ENCODE results near the gene HOXA4.

Gene HOXA4

GRCh38 chr7:27169658-27170425, 39.3 kb upstream of the HOXA4 start:
- peak; percentile 56 for DNase-seq

DNA sequence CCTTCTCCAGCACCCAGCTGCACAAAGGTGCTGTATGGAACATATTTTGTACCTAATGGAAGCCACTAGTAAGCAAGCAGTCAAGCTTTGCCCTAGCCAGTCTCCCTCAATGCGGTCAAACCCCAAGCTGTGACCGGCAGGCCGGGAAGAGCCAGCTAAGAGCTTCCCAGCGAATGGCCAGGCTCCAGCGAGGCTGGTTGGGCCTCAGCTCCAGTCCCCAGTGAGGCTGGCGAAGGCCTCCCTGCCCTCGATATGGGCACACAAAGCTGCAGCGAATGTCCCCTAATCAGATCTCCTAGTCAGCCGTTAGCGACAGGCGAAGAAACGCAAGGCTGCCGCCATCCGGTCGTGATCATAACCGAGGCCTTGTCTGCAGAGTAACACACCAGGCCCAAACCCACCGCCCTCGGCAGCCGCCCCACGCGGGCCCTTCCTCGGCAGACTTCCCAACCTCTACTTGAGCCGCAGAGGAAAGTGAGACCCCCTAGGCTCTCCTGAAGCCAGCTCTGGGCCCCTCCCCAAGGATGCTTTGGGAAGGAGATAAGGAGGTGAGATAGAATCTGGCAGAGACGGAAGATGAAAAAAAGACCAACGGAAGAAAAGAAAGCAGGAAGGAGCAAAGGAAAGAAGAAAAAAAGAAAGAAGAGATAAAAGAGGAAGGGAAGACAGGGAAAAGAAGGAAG, 37.8 kb upstream of the HOXA4 start:
- peak; percentile 70 for DNase-seq

DNA sequence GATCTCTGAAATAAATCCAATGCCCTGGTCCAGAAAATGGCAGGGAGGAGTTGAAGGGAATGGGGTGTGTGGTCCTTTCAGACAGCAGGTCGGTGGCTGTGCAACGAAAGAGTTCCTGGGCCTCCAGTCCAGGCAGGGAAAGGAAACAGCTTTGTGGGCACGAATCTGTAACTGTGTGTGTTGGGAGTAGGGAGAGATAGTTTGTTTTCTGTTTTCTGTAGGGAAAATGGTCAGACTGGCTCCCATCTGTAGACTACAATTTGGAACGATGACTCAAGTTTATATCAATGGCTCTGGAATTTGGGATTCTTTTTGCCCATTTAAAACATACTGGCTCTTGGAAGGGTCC, 37.3 kb upstream of the HOXA4 start:
- DNase-seq: no peak

- DNase-seq: no peak
Measured at GRCh38 chr7:27166531-27167505, 36.3 kb upstream of the HOXA4 start.

DNA sequence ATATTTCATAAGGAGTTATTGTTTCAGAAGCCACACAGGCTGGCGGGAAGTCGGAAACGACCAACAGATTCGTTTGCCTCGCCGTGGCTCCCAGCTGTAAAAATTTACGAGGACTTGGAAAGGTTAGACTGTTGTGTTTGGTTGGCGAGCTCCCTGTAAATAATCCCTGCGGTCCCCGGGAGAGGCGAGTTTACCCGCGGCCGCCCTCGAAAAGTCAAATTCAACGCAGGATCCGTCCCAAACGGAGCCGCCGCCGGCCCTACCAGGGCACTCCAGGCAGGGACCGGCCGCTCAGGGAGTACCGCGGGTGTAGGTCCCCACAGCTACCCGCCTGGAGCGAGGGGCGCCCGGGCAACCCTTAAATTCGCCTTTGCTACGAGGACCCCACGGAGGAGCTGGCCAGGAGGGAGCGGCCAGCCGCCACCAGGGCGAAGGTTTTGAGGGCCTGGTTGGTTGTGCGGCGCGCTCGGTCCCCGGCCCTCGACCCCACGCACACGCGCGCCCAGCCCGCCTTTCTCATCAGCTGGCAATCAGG, 35.5 kb upstream of the HOXA4 start:
- DNase-seq: no peak

- DNase-seq: peak; percentile 79
Measured at GRCh38 chr7:27165089-27165995, 34.8 kb upstream of the HOXA4 start, which contains the start of gene HOXA9. TSS of gene HOXA9 (minus strand) at chr7:27165537. CDS start at chr7:27165457, 80 bp downstream.

- peak; percentile 21 for DNase-seq
Measured at GRCh38 chr7:27164367-27165088, 34.0 kb upstream of the HOXA4 start.

DNA sequence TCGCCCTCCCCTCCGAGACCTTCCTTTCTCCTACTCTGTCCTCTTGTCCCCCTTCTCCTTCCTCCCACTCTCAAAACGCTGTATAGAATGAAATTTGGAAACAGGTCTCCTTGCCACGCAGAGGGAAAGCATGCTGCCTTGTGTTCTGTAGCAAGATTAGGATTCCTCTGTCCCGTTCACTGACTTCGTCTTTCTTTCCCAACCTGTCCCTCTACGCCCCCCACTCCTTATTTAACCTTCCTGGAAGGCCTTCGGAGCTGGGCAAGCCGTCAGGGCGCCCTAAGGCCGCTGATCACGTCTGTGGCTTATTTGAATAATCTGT, 33.4 kb upstream of the HOXA4 start:
- no peak for DNase-seq

- DNase-seq: no peak
Measured at GRCh38 chr7:27163288-27164044, 32.9 kb upstream of the HOXA4 start.

DNA sequence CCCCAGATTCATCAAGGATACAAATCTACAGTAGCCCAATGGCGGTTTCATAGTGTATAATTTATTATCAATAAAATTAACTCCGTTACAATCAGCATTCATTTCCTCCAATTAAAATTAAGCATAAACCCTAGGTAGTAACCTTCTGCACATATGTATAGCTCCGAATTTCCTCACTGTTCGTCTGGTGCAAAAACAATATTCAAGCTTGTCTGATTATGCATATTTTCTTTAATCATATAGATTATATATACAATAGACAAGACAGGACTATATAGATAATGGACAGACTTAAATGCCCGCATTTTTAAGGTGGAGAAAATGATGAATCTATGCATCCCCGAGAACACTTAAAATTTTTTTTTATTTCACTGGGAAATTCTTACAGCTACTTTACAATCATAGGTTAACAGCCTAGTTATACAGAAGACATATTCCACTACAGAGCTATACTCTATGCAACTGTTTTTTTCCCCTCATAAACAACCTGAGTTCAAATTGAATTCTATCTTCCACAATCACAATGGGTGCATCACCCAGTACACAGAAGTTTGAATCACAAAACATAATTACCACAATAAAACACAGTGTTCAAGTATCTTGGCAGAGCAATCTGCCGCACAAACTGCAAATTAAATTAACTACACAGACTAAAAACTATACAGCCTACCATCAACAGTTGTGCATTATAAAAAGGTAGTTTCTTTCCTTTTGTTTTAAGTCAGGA, 32.2 kb upstream of the HOXA4 start:
- no peak for DNase-seq

- no peak for DNase-seq
Measured at GRCh38 chr7:27161721-27162560, 31.4 kb upstream of the HOXA4 start.

DNA sequence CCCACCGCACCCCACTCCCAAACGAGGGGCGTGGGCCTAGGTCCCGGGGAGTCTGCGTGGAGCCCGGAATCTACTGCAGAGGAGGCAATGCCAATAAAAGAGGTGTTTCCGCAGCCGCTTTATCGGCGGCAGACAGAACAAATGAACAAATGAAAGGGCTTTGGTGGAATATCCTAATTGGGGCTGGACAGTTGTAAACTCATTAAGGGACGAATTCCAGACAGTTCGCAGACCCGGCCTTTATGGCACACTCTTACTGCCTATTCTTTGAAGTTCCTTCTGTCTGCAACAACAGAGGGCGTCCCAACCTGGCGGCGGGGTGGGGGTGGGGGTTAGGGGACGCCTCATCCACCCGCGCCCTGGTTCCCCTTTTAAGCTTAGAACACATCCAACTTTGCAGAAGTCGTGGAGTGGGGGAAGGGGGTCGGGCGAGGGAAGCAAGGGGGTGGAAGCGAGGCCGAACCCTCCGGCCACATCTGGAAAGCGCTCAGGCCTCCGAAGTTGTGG, 30.7 kb upstream of the HOXA4 start:
- DNase-seq: no peak

DNA sequence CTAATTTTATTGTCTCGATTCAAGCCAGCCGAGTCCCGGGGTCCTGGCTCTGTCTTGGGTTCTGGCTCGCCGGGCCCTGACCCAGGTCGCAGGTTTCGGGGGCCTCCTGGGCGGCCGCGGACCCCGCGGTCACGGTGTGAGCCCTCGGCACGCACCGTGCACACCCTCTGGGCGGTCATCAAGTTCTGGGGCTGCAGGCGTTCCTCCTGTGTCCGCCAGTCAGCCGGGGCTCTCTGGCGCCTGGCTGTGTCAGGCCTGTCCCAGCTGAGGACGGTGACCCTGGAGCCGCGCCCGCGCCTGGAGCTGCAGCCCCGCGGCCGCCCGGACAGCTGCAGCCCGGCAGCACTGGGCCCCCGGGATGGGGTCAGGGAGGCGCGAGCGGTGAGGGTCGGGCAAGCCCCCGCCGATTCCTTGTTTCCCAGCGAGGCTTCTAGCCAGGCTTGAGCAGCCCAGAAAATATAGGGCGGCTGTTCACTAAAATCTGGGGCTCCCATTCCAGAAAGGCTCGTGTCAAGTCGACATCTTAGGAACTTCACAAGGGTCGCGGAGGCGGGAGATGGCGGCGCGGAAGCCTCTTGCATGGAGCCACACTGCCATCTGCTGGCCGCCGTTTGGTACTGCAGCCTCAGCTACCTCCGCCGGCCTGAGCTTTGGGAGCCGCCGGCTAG, 30.1 kb upstream of the HOXA4 start:
- peak; percentile 73 for DNase-seq

- DNase-seq: no peak
Measured at GRCh38 chr7:27160145-27160545, 29.6 kb upstream of the HOXA4 start.

DNA sequence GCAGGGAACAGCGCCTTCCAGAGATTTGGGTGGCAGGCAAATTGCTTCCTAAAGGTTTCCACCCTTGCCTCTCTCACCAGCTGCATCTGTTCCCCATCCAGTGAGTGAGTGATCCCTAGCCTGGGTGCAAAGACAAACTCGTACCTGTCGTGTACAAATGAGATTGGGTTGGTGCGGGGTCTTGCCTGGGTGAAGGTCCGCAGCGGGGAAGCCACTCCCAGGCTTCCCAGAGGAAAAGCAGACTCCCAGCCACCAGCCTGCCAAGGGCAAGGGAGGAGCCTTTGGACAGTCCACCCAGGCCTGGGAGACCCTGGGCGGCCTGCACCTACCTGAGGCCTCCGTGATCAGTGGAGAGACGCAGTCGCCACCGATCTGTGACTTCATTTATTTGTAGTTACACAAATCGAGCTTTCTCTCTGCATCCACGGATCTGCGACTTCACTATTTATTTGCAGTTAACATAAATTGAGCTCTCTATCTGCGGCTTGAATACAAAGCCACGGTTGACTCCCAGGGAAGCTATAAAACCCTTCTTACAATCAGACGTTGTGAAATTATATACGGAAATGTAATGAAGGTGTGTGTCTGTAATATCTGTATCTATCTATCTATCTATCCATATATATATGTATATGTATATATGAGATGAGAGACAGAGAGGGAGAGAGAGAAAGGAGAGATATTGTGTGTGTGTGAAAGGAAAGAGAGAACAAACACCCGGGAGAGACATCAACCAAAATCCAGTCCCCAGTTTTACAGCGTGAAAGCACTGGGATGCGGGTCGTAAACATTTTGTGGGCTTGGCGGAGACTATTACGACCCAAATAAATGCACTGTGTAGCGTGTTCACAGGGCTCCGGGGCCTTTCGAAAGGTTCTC, 28.9 kb upstream of the HOXA4 start:
- DNase-seq: no peak

GRCh38 chr7:27158436-27159265, 28.1 kb upstream of the HOXA4 start:
- DNase-seq: no peak

All from NK-92 treated with Interleukin-12 subunit alpha and Interleukin-12 subunit beta, amount 100 ng/mL, for 24 hours (cell line).